ENCODE results near the gene ZBTB46.
"Not testable (repeated sequence)": the region's sequence is repeated elsewhere in the genome, so short reads cannot be mapped to it uniquely, and the experiment has no call there.

Gene ZBTB46

GRCh38 chr20:63733579-63734081 lies 97.4 kb downstream of the ZBTB46 start:
- no peak for DNase-seq

- no peak for DNase-seq
Observed at GRCh38 chr20:63733117-63733516, 97.9 kb downstream of the ZBTB46 start.

GRCh38 chr20:63732118-63733095 lies 98.7 kb downstream of the ZBTB46 start:
- no peak for DNase-seq

GRCh38 chr20:63731410-63731809 lies 99.7 kb downstream of the ZBTB46 start:
- DNase-seq = no peak

- not testable (repeated sequence) for DNase-seq
Observed at GRCh38 chr20:63730189-63730733, 100.8 kb downstream of the ZBTB46 start.

GRCh38 chr20:63722967-63723622 lies 108.0 kb downstream of the ZBTB46 start:
- DNase-seq = not testable (repeated sequence)

GRCh38 chr20:63718996-63719395 lies 112.1 kb downstream of the ZBTB46 start:
- no peak for DNase-seq

GRCh38 chr20:63714858-63715257 lies 116.2 kb downstream of the ZBTB46 start:
- no peak for DNase-seq

GRCh38 chr20:63712191-63712590 lies 118.9 kb downstream of the ZBTB46 start:
- DNase-seq = no peak

- no peak for DNase-seq
Observed at GRCh38 chr20:63711085-63711645, 119.9 kb downstream of the ZBTB46 start.

- no peak for DNase-seq
Observed at GRCh38 chr20:63709149-63709527, 121.9 kb downstream of the ZBTB46 start.

GRCh38 chr20:63708301-63709148 lies 122.5 kb downstream of the ZBTB46 start:
- DNase-seq = no peak

GRCh38 chr20:63707558-63708300 lies 123.3 kb downstream of the ZBTB46 start, which contains the start of the genes ARFRP1 and ZGPAT:
ARFRP1 (minus strand) TSS chr20:63707976; CDS start chr20:63707091, 885 bp downstream.
ZGPAT (plus strand) TSS chr20:63708039; CDS start chr20:63708581, 542 bp downstream.
- DNase-seq = peak; percentile 84

- peak; percentile 53 for DNase-seq
Observed at GRCh38 chr20:63706852-63707557, 124.1 kb downstream of the ZBTB46 start.

- DNase-seq = no peak
Observed at GRCh38 chr20:63706027-63706695, 124.9 kb downstream of the ZBTB46 start.

- no peak for DNase-seq
Observed at GRCh38 chr20:63705232-63706026, 125.6 kb downstream of the ZBTB46 start.

- DNase-seq = no peak
Observed at GRCh38 chr20:63704749-63705117, 126.3 kb downstream of the ZBTB46 start.

GRCh38 chr20:63703976-63704748 lies 126.9 kb downstream of the ZBTB46 start:
- no peak for DNase-seq
